GM21515 (cell line): ENCODE data around the gene KLHL25.

ENCODE experiments used
- ATAC-seq: cut with Tn5 transposase; IDR thresholded peaks from one replicate; pipeline ENCODE4 v1.9.1; 2021; ENCODE audit not compliant: unreplicated experiment

Gene KLHL25

DNA sequence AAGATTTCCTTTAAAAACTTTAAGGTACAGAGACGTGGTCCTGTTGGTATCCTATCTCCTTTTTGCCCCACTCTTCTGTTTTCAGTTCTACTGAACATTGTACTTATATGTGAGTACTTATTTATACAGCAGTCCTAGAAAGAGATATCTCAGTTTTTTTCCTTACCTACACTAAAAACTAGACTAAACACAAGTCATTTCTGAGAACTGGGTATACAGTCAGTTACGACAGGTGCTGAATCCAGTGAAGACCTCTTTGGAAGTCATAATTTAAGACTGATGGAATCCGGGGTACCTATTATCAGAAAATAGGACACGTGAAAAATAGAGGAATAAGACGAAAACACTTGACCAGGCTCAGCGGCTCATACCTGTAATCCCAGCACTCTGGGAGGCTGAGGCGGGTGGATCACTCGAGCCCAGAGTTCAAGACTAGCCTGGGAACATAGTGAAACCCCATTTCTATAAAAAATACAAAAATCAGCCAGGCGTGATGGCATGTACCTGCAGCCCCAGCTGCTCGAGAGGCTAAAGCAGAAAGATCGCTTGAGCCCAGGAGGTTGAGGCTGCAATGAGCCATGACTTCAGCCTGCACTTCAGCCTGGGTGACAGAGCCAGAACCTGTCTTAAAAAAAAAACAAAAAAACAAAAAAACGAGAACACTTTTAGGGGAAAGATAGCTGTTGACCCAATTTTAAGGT is 76.3 kb downstream of the KLHL25 start:
- peak; percentile 62 for ATAC-seq

- ATAC-seq: no peak
Measured at GRCh38 chr15:85717212-85717611, 77.5 kb downstream of the KLHL25 start.

DNA sequence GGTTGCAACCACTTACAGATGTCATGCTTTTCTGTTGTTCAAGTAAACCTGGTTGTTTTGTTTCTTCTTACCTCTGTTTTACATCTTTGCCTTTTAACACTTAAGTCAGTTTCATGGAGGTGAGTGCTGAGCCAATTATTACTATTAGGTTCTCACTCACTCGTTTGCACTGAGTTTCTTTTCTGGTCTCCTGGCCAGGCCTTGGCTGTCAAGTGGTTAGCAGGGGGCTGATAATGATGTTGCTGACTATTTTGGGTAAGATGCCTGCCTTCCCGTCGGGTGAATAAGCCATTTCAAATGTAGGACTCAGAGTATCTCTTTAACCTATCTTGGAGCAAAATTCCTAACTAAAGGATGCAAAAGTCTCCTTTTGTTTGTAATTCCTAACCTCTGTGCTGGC is 78.5 kb downstream of the KLHL25 start:
- no peak for ATAC-seq

- ATAC-seq: no peak
Measured at GRCh38 chr15:85711580-85712192, 83.0 kb downstream of the KLHL25 start.

GRCh38 chr15:85710340-85710842 is 84.3 kb downstream of the KLHL25 start:
- ATAC-seq: peak; percentile 33
